ENCODE measurements around the gene ECM2.

The ECM2 gene

DNA sequence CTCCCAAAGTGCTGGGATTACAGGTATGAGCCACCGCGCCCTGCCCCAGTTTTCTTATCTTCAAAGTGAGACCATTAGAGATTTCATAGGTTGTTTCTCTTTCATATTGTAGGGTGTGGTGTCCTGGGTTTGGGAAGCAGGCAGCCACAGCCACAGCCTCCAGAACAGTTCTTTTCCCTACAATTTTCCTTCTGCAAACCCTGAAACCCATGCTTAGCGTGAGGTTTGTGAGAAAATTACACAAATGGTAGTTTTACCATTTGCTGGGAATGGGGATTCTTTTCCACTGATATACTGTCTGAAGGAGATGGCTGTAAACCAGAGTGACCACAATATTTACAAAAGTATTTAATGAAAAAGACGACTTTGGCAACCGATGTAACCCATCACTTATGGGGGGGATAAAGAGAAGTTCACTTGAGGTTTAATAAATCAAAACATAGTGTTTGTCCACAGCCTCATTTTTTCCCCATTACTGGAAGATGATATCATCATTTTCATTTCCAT is 26.7 kb upstream of the ECM2 start:
- peak; percentile 94 for DNase-seq (ENCODE audit: low read depth)
- TF ChIP-seq, protein P1, sequence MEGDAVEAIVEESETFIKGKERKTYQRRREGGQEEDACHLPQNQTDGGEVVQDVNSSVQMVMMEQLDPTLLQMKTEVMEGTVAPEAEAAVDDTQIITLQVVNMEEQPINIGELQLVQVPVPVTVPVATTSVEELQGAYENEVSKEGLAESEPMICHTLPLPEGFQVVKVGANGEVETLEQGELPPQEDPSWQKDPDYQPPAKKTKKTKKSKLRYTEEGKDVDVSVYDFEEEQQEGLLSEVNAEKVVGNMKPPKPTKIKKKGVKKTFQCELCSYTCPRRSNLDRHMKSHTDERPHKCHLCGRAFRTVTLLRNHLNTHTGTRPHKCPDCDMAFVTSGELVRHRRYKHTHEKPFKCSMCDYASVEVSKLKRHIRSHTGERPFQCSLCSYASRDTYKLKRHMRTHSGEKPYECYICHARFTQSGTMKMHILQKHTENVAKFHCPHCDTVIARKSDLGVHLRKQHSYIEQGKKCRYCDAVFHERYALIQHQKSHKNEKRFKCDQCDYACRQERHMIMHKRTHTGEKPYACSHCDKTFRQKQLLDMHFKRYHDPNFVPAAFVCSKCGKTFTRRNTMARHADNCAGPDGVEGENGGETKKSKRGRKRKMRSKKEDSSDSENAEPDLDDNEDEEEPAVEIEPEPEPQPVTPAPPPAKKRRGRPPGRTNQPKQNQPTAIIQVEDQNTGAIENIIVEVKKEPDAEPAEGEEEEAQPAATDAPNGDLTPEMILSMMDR (conservative IDR thresholded peaks at IDR 0.05; ENCODE audit: low read length) = no peak
- H3K4me3 ChIP-seq (ENCODE audit: low read length) = no peak overlapping the region

DNA sequence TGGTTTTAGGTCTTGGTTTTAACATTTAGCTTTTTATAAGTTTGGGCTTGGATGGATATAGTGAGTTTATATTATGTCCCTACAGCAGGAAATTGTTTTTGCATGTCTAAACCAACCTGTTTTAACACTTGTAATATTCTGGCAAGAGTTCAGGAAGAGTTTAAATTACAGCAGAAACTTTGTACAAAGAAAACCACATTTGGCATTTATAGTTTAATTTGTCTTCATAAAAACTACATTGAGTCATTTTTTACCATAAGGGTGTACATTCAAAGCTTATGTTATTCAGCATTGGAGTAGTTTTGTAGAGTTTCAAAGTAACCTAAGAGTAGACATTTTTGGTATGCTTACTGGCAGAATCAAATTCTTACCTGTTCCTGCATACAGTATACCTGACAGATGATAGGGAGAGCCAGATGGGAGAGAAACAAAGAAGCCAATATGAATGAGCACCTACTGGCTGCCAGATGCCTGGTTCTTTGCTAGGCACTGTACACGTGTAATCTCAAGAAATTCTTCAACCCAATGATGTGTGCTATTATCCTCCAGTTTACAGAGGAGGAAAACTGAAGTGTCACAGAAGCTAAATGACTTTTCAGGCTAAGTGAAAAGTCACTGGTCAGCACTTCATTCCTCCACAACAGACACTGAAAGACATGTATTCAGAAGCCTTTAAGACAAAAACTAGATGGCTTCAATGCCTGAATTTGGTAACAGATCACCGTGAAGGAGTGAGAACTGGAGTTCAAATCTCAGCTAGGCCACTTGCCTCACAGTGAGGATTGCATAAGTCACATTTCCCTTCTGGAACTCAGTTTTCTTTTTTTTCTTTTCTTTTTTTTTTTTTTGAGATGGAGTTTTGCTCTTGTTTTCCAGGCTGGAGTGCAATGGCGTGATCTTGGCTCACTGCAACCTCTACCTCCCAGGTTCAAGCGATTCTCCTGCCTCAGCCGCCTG is 25.9 kb upstream of the ECM2 start:
- peak; percentile 74 for DNase-seq (ENCODE audit: low read depth)
- no peak overlapping the region for H3K4me3 ChIP-seq (ENCODE audit: low read length)
- TF ChIP-seq, protein P1 (conservative IDR thresholded peaks at IDR 0.05; ENCODE audit: low read length) = no peak

DNA sequence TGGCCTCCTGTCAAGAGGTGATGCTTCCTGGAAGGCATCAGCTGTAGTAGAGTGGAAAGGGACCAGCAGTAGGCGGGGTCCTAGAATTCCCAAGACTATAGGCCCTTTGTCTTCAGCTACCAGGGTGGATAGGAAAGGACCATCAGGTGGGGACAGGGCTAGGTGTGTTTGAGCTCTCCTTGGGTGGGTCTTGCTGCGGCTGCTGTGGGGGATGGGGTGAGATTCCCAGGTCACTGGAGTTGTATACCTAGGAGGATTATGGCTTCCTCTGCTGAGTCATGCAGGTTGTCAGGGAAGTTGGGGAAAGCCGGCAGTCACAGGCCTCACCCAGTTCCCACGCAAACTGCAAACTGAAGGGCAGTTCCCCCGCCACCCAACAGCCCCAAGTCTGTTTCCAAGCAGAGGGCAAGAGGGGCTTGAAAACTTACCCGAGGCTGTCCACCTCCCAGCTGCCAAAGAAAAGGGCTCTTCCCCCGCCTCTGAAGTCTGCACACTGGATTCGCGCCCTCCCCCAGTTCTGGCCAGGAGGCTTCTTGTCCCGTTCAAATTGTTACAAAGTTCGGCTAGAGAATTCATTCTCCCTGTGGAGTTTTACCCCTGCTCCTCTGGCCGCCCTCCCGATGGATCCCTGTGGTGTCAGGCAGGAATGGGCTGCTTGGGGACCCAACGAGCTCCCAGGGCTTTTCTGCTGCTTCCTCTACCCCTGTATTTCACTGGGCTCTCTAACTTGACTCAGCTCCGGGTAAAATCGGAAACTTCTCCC is 23.0 kb upstream of the ECM2 start:
- TF ChIP-seq, protein P1 (conservative IDR thresholded peaks at IDR 0.05; ENCODE audit: low read length) = no peak
- H3K4me3 ChIP-seq (ENCODE audit: low read length) = no peak overlapping the region

DNA sequence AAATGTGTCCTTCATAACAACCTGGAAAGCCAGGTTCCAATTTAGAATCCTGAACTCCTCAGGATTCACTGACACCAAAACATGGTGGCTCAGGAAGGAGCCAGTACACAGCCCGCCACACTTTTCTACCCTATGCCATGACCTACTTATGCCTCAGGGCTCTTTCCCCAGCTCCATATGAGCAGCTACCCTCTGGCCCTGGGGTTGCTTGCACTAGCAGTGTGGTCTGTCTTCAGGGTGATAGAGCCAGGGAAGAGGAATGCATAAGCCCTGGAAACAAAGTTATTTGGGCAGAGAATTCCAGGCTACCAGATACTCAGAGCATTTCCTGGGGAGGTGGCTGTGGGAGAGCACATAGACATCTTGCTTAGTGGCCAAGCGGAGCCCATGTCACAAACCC is 15.0 kb upstream of the ECM2 start:
- H3K4me3 ChIP-seq (ENCODE audit: low read length) = no peak overlapping the region
- peak; percentile 23 for DNase-seq (ENCODE audit: low read depth)
- TF ChIP-seq, protein P1 (conservative IDR thresholded peaks at IDR 0.05; ENCODE audit: low read length) = no peak

More for the DNA sequence above, 23.0 kb upstream of the ECM2 start:
- DNase-seq (ENCODE audit: low read depth) = no peak

DNA sequence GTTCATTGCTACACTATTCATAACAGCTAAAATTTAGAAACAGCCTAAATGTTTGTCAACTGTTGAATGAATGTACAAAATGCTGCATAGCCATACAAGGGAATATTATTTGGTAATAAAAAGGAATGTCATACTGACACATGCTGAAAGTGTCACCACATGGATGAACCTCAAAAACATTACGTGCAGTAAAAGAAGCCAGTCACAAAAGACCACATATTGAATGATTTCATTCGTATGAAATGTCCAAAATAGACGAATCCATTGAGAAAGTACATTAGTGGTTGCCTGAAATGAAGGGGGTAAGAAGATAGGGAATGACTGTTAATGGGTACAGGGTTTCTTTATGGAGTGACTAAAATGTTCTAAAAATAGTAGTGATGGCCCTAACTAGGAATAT is 11.6 kb upstream of the ECM2 start:
- peak; percentile 73 for DNase-seq (ENCODE audit: low read depth)
- H3K4me3 ChIP-seq (ENCODE audit: low read length) = no peak overlapping the region
- TF ChIP-seq, protein P1 (conservative IDR thresholded peaks at IDR 0.05; ENCODE audit: low read length) = no peak

DNA sequence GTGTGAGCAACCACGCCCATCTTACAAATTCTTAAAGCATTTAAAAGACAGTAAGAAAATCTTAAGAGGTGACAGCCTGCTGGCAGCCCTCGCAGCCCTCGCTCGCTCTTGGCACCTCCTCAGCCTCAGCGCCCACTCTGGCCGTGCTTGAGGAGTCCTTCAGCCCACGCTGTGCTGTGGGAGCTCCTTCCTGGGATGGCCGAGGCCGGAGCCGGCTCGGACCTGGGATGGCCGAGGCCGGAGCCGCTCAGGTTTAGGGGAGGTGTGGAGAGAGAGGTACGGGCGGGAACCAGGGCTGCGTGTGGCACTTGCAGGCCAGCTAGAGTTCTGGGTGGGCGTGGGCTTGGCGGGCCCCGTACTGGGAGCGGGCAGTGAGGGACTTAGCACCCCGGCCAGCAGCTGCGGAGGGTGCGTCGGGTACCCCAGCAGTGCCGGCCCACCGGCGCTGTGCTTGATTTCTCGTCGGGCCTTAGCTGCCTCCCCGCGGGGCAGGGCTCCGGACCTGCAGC is 9.3 kb upstream of the ECM2 start:
- TF ChIP-seq, protein P1 (conservative IDR thresholded peaks at IDR 0.05; ENCODE audit: low read length) = no peak
- DNase-seq (ENCODE audit: low read depth) = no peak
- no peak overlapping the region for H3K4me3 ChIP-seq (ENCODE audit: low read length)
